HepG2 (cell line): ENCODE data around the gene GRIN3A. TPM values are rescaled to one million over a fixed set of nuclear protein-coding genes. Genes with fewer than 3 reads are reported as not detected.
"Not testable (repeated sequence)": the region's sequence is repeated elsewhere in the genome, so short reads cannot be mapped to it uniquely, and the experiment has no call there.

ENCODE experiments used
- ATAC-seq: fragments of 200-7000 bp; cut with Tn5 transposase; 3 replicates; pipeline ENCODE4 v1.9.1; 2020; ENCODE audit warnings: mild to moderate bottlenecking, moderate library complexity
- BruUV-seq: library from RNA; stranded (reverse); fragments of 400-500 nt; replicated peaks from 2 replicates; lab custom pipeline; 2021; lab: Mats Ljungman, UMichigan
- CTCF ChIA-PET: fragments of 300-600 bp; formaldehyde crosslinking; extraction: SDS; loops from one replicate; lab custom pipeline; 2021; ENCODE audit warnings: low total read pairs, inconsistent platforms, low intra/inter-chr PET ratio; lab: Yijun Ruan, JAX
- POLR2A ChIA-PET: fragments of 350-600 bp; sonication (Branson Sonifier 250); formaldehyde crosslinking; loops from one replicate; lab custom pipeline; 2020; ENCODE audit warnings: antibody characterized with exemption, inconsistent platforms; lab: Yijun Ruan, JAX
- DNase-seq: peaks from one replicate; pipeline ENCODE4 v3.0.0-alpha.2; 2015; ENCODE audit warnings: low spot score
- FAIRE-seq: peaks from 3 replicates; lab custom pipeline; 2011; peaks lifted over from hg19 to GRCh38; lab: Jason Lieb, UNC
- H2AFZ ChIP-seq: one replicate; pipeline ENCODE4 v1.6.1; 2011; ENCODE audit warnings: low read length, inconsistent platforms
- H3K27ac ChIP-seq: fragments of 300-600 bp; 3 replicates; pipeline ENCODE4 v1.8.0; 2011; ENCODE audit warnings: mixed run types, mild to moderate bottlenecking, mixed read lengths, low read length, inconsistent platforms; ENCODE audit not compliant: insufficient read depth; ENCODE audit errors: extremely low read length
- H3K27me3 ChIP-seq, 2 experiments: fragments of 200-600 bp in 1 of 2; 2 replicates in 1 of 2; 3 replicates in 1 of 2; pipeline versions ENCODE4 v1.6.0 to v1.8.0; 2011; ENCODE audit warnings: low read length in 2 of 2, mild to moderate bottlenecking in 2 of 2, moderate library complexity in 2 of 2, inconsistent platforms in 1 of 2; ENCODE audit not compliant: insufficient read depth in 2 of 2, control insufficient read depth in 1 of 2
- H3K36me3 ChIP-seq, 2 experiments: fragments of 200-600 bp in 1 of 2; replicated peaks in 1 of 2; 2 replicates in 1 of 2; 3 replicates in 1 of 2; pipeline versions ENCODE4 v1.5.1 to v1.8.0; 2011; ENCODE audit warnings: low read length in 2 of 2, inconsistent platforms in 1 of 2; ENCODE audit not compliant: insufficient read depth in 2 of 2, control insufficient read depth in 1 of 2
- H3K4me1 ChIP-seq: 2 replicates; pipeline ENCODE4 v1.5.1; 2012; ENCODE audit warnings: low read length, inconsistent platforms; ENCODE audit not compliant: insufficient read depth
- H3K4me2 ChIP-seq: 2 replicates; pipeline ENCODE4 v1.6.0; 2011; ENCODE audit warnings: low read depth, low read length, inconsistent platforms
- H3K4me3 ChIP-seq, 3 experiments: fragments of 200-600 bp in 1 of 3; sonication (generic), shearing (Covaris generic) in 1 of 3; replicated peaks in 1 of 3; 2 replicates each; pipeline ENCODE4 v1.5.1; 2011 to 2016; ENCODE audit warnings: low read length in 3 of 3, inconsistent platforms in 2 of 3, low read depth in 2 of 3, mild to moderate bottlenecking in 2 of 3, control low read depth in 1 of 3, mixed read lengths in 1 of 3; ENCODE audit not compliant: insufficient read depth in 1 of 3
- H3K79me2 ChIP-seq: one replicate; pipeline ENCODE4 v1.6.1; 2011; ENCODE audit warnings: low read length, inconsistent platforms; ENCODE audit not compliant: insufficient read depth
- H3K9ac ChIP-seq: 2 replicates; pipeline ENCODE4 v1.6.0; 2011; ENCODE audit warnings: mild to moderate bottlenecking, low read depth, low read length, inconsistent platforms; ENCODE audit not compliant: insufficient read depth
- H3K9me3 ChIP-seq: 2 replicates; pipeline ENCODE4 v1.5.1; 2012; ENCODE audit warnings: mild to moderate bottlenecking, low read length
- H4K20me1 ChIP-seq: 2 replicates; pipeline ENCODE4 v1.6.0; 2011; ENCODE audit warnings: inconsistent platforms, mild to moderate bottlenecking, low read length, moderate library complexity; ENCODE audit not compliant: insufficient read depth
- GATAD2A ChIP-seq: IDR thresholded peaks from 2 replicates; pipeline ENCODE4 v1.6.1; 2016
- HNF4A ChIP-seq: sonication (generic); formaldehyde crosslinking; IDR thresholded peaks from 2 replicates; pipeline ENCODE4 v1.4.0; 2020; ENCODE audit warnings: missing genetic modification reagents
- KDM5B ChIP-seq: sonication (generic); formaldehyde crosslinking; IDR thresholded peaks from 2 replicates; pipeline ENCODE4 v1.4.0; 2020; ENCODE audit warnings: missing genetic modification reagents, mild to moderate bottlenecking, borderline replicate concordance
- SUZ12 ChIP-seq: fragments of 150-350 bp; IDR thresholded peaks from 2 replicates; pipeline ENCODE4 v1.6.1; 2014; ENCODE audit warnings: low read depth, low read length
- TRAFD1 ChIP-seq: sonication (generic); formaldehyde crosslinking; IDR thresholded peaks from 2 replicates; pipeline ENCODE4 v1.5.1; 2020; ENCODE audit warnings: missing genetic modification reagents, mild to moderate bottlenecking, borderline replicate concordance
- ZNF20 ChIP-seq: sonication (generic); formaldehyde crosslinking; IDR thresholded peaks from 2 replicates; pipeline ENCODE4 v1.4.0; 2020; ENCODE audit warnings: mild to moderate bottlenecking, moderate library complexity, missing genetic modification reagents
- ZNF674 ChIP-seq: sonication (generic); formaldehyde crosslinking; IDR thresholded peaks from 2 replicates; pipeline ENCODE4 v1.5.0; 2020; ENCODE audit warnings: low read depth, mild to moderate bottlenecking, missing genetic modification reagents
- ZNF83 ChIP-seq: sonication (generic); formaldehyde crosslinking; IDR thresholded peaks from 2 replicates; pipeline ENCODE4 v1.4.0; 2020; ENCODE audit warnings: missing genetic modification reagents, mild to moderate bottlenecking, borderline replicate concordance
- WGBS: methylation state at CpG from one replicate; pipeline ENCODE4 v1.1.6; 2017; ENCODE audit warnings: low lambda C conversion rate; 5-methylcytosine and 5-hydroxymethylcytosine counted together
- in situ Hi-C: cut with HindIII; loops from 2 replicates; pipeline ENCODE4 v1.10.0; 2017; ENCODE audit warnings: low pct_unique_long_range_greater_than_20kb; ENCODE audit not compliant: extremely low pct_ligation_motif_present
- intact Hi-C: fragments of 100-400 bp; cut with micrococcal nuclease; formaldehyde crosslinking; loops from one replicate; pipeline ENCODE4 v1.10.0; 2022; ENCODE audit not compliant: unreplicated experiment
- polyA plus RNA-seq, 8 experiments: library from polyadenylated mRNA; depleted of rRNA in 3 of 8; stranded (reverse) in 7 of 8; unstranded in 1 of 8; fragments of >200 nt; fragmentation: Illumina TruSeq in 4 of 8; extraction: Trizol in 4 of 8; gene quantifications; 2 replicates each; pipeline versions ENCODE4 v1.2.1 to v1.2.3, GENCODE V29; 2011 to 2016; ENCODE audit warnings: low read depth in 4 of 8, missing spikeins in 1 of 8, mixed read lengths in 1 of 8; ENCODE audit not compliant: insufficient read depth in 1 of 8
- total RNA-seq, 5 experiments: library from RNA; depleted of rRNA; stranded (reverse); fragments of >200 nt; fragmentation: Illumina TruSeq; extraction: Trizol; gene quantifications; 2 replicates each; pipeline ENCODE4 v1.2.3, GENCODE V29; 2016; ENCODE audit warnings: low read depth in 1 of 5

Gene GRIN3A
- total and polyA plus RNA-seq, 2 of the 13 experiments (the other 11 are each of a cell fraction or from before 2014, with no cell fraction given): not detected

GRCh38 chr9:101591787-101592446 lies 146.5 kb downstream of the GRIN3A start (continued):
- TF ChIP-seq ZNF20: no peak

- intact Hi-C loops (no loop called here), in situ Hi-C loops (no loop called here)
- Histone ChIP-seq H4K20me1 (no peaks in the 10 kb centered on the region), H3K4me2 (no peak overlapping the region), H3K27me3 (0 out of 5 replicates have a peak, but pooled peaks cover 0 to 5% of the 10 kb centered on the region in 2 experiments), H3K9me3 (no peaks in the 10 kb centered on the region), H3K4me1 (no peaks in the 10 kb centered on the region), H3K79me2 (no peaks in the 10 kb centered on the region), H3K36me3 (no peaks in the 10 kb centered on the region), H2AFZ (no peak overlapping the region), H3K4me3 (no peak overlapping the region), H3K27ac (no peak overlapping the region), H3K9ac (no peak overlapping the region)
- TF ChIP-seq ZNF83 (CRISPR knock-in tag) (no peak), TRAFD1 (CRISPR knock-in tag) (no peak), GATAD2A (CRISPR knock-in tag) (no peak), SUZ12 (no peak), KDM5B (CRISPR knock-in tag) (no peak), HNF4A (CRISPR knock-in tag) (no peak), ZNF674 (CRISPR knock-in tag) (no peak)
- ATAC-seq: no peak
- no peak for FAIRE-seq
- no peak for DNase-seq
- 47% methylated on average over 3 of the region's 3 CpGs for WGBS
- CTCF ChIA-PET: no interaction called here
- no TSS peak for BruUV-seq
- POLR2A ChIA-PET: no interaction called here
Measured at GRCh38 chr9:101590901-101591300, 147.5 kb downstream of the GRIN3A start.

- H3K27ac ChIP-seq, H4K20me1 ChIP-seq, H3K9me3 ChIP-seq, POLR2A ChIA-PET, H3K79me2 ChIP-seq, DNase-seq, intact Hi-C loops, ATAC-seq, CTCF ChIA-PET, H3K4me1 ChIP-seq, H3K27me3 ChIP-seq, H3K36me3 ChIP-seq, in situ Hi-C loops, H3K4me3 ChIP-seq, FAIRE-seq, H3K4me2 ChIP-seq, H2AFZ ChIP-seq, BruUV-seq, H3K9ac ChIP-seq: not testable (repeated sequence)
- 29% methylated on average over 6 of the region's 6 CpGs for WGBS
Measured at GRCh38 chr9:101590074-101590473, 148.4 kb downstream of the GRIN3A start.
